Panc1 (cell line): ENCODE measurements around the gene CADPS2.

Experiments used
- POLR2AphosphoS5 ChIP-seq: IDR thresholded peaks from 2 replicates; pipeline ENCODE4 v1.6.1; 2012; ENCODE audit warnings: mild to moderate bottlenecking, low read depth, low read length, moderate library complexity
- SIN3A ChIP-seq: IDR thresholded peaks from 2 replicates; pipeline ENCODE4 v1.6.1; 2012; ENCODE audit warnings: low read depth, mild to moderate bottlenecking, low read length, moderate library complexity, borderline replicate concordance; ENCODE audit not compliant: insufficient read depth
- TF ChIP-seq, protein P1 (sequence below): fragments of 450-650 bp; IDR thresholded peaks from 2 replicates; pipeline ENCODE4 v1.5.1; 2017; ENCODE audit warnings: mild to moderate bottlenecking

GRCh38 chr7:122919643-122920181 lies 33.5 kb upstream of the CADPS2 start:
- TF ChIP-seq, protein P1, sequence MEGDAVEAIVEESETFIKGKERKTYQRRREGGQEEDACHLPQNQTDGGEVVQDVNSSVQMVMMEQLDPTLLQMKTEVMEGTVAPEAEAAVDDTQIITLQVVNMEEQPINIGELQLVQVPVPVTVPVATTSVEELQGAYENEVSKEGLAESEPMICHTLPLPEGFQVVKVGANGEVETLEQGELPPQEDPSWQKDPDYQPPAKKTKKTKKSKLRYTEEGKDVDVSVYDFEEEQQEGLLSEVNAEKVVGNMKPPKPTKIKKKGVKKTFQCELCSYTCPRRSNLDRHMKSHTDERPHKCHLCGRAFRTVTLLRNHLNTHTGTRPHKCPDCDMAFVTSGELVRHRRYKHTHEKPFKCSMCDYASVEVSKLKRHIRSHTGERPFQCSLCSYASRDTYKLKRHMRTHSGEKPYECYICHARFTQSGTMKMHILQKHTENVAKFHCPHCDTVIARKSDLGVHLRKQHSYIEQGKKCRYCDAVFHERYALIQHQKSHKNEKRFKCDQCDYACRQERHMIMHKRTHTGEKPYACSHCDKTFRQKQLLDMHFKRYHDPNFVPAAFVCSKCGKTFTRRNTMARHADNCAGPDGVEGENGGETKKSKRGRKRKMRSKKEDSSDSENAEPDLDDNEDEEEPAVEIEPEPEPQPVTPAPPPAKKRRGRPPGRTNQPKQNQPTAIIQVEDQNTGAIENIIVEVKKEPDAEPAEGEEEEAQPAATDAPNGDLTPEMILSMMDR, result no peak
- TF ChIP-seq POLR2AphosphoS5, result no peak
- no peak for TF ChIP-seq SIN3A
